ENCODE data around the gene TSEN2.
"Not testable (repeated sequence)": the region's sequence is repeated elsewhere in the genome, so short reads cannot be mapped to it uniquely, and the experiment has no call there.

TSEN2 gene

GRCh38 chr3:12472000-12472610 is 12.2 kb upstream of the TSEN2 start:
- no peak for DNase-seq (ENCODE audit: low spot score)

- no peak for DNase-seq (ENCODE audit: low spot score)
Measured at GRCh38 chr3:12472796-12473195, 11.5 kb upstream of the TSEN2 start.

GRCh38 chr3:12473511-12473910 is 10.8 kb upstream of the TSEN2 start:
- no peak for DNase-seq (ENCODE audit: low spot score)

GRCh38 chr3:12476238-12476897 is 7.9 kb upstream of the TSEN2 start:
- no peak for DNase-seq (ENCODE audit: low spot score)

GRCh38 chr3:12477256-12477655 is 7.0 kb upstream of the TSEN2 start:
- DNase-seq (ENCODE audit: low spot score), result no peak

GRCh38 chr3:12478326-12478725 is 6.0 kb upstream of the TSEN2 start:
- no peak for DNase-seq (ENCODE audit: low spot score)

- not testable (repeated sequence) for DNase-seq (ENCODE audit: low spot score)
Measured at GRCh38 chr3:12479198-12479597, 5.1 kb upstream of the TSEN2 start.

- DNase-seq (ENCODE audit: low spot score), result no peak
Measured at GRCh38 chr3:12479919-12480427, 4.3 kb upstream of the TSEN2 start.

- DNase-seq (ENCODE audit: low spot score), result no peak
Measured at GRCh38 chr3:12483410-12483809, 870 bp upstream of the TSEN2 start.

- DNase-seq (ENCODE audit: low spot score), result no peak
Measured at GRCh38 chr3:12483872-12484197, 445 bp upstream of the TSEN2 start.

- DNase-seq (ENCODE audit: low spot score), result no peak
Measured at GRCh38 chr3:12484983-12485327, 675 bp downstream of the TSEN2 start.

- no peak for DNase-seq (ENCODE audit: low spot score)
Measured at GRCh38 chr3:12486001-12486400, 1.7 kb downstream of the TSEN2 start.

GRCh38 chr3:12486916-12487315 is 2.6 kb downstream of the TSEN2 start:
- no peak for DNase-seq (ENCODE audit: low spot score)

- no peak for DNase-seq (ENCODE audit: low spot score)
Measured at GRCh38 chr3:12487336-12487735, 3.1 kb downstream of the TSEN2 start.

GRCh38 chr3:12487786-12488185 is 3.5 kb downstream of the TSEN2 start:
- no peak for DNase-seq (ENCODE audit: low spot score)

GRCh38 chr3:12489368-12489767 is 5.1 kb downstream of the TSEN2 start:
- no peak for DNase-seq (ENCODE audit: low spot score)

GRCh38 chr3:12489832-12490231 is 5.6 kb downstream of the TSEN2 start:
- no peak for DNase-seq (ENCODE audit: low spot score)

- DNase-seq (ENCODE audit: low spot score), result no peak
Measured at GRCh38 chr3:12490547-12490946, 6.3 kb downstream of the TSEN2 start.

- no peak for DNase-seq (ENCODE audit: low spot score)
Measured at GRCh38 chr3:12495749-12496452, 11.6 kb downstream of the TSEN2 start.

GRCh38 chr3:12496453-12496761 is 12.1 kb downstream of the TSEN2 start:
- no peak for DNase-seq (ENCODE audit: low spot score)

GRCh38 chr3:12499474-12499873 is 15.2 kb downstream of the TSEN2 start:
- DNase-seq (ENCODE audit: low spot score), result no peak

- DNase-seq (ENCODE audit: low spot score), result no peak
Measured at GRCh38 chr3:12501360-12502020, 17.2 kb downstream of the TSEN2 start.

All from putamen (tissue), 1 donor.